Activated T-cell treated with anti-CD3 and anti-CD28 coated beads, Interleukin-2, amount 50 U/mL, for 1 hour (primary cell): ENCODE results near the gene C12orf43.

Experiments used
- DNase-seq: peaks from one replicate; pipeline ENCODE4 v3.0.0-alpha.2; 2020

C12orf43 gene

GRCh38 chr12:120977531-120978295 lies 38.6 kb downstream of the C12orf43 start:
- DNase-seq = no peak

GRCh38 chr12:120972870-120973543 lies 43.3 kb downstream of the C12orf43 start:
- DNase-seq = no peak

- peak; percentile 21 for DNase-seq
Measured at GRCh38 chr12:120971299-120972180, 44.7 kb downstream of the C12orf43 start.

- no peak for DNase-seq
Measured at GRCh38 chr12:120970310-120970709, 46.0 kb downstream of the C12orf43 start.

- DNase-seq = no peak
Measured at GRCh38 chr12:120965534-120966091, 50.7 kb downstream of the C12orf43 start.

GRCh38 chr12:120964298-120964697 lies 52.0 kb downstream of the C12orf43 start:
- DNase-seq = no peak

GRCh38 chr12:120962532-120963020 lies 53.7 kb downstream of the C12orf43 start:
- no peak for DNase-seq

DNA sequence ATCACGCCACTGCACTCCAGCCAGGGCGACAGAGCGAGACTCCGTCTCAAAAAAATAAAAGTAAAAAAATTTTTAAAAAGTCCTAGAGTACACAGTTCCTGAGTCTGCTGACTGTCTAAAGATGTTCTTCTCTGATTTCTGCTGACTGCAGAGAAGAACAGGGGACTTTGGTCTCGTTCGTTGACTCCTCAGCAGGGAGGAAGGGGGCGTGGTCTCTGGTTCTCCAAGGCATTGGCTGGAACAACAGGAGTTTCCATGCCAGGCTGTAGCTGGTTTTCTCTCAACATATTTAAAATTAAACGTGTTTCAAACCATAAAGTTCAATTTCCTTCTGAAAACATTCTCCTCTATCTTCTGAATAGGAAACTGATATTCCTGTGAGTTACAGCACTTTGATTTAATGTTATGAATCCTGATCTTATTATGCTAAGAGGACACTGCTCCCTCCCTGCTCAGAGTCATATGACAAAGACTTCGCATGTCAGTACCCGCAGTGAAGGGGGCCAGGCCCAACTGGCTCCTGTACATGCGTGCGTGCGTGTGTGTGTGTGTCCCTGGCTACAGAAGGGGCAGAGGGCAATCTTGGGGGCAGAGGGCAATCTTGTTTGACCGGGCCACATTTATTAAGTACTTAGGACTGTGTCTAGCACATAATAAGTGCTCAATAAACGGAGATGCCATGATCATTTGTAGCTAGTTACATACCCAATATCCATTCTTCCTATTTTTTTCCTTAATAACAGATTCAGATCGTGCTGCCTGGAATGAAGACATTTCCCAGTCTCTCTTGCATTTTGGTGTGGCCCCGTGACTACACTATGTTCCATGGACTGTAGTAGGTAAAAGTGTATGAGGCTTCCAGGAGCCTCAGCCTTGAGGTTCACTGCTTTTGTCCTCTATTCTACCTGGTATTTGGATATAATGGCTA lies 54.4 kb downstream of the C12orf43 start:
- no peak for DNase-seq

GRCh38 chr12:120960657-120961056 lies 55.6 kb downstream of the C12orf43 start:
- no peak for DNase-seq

DNA sequence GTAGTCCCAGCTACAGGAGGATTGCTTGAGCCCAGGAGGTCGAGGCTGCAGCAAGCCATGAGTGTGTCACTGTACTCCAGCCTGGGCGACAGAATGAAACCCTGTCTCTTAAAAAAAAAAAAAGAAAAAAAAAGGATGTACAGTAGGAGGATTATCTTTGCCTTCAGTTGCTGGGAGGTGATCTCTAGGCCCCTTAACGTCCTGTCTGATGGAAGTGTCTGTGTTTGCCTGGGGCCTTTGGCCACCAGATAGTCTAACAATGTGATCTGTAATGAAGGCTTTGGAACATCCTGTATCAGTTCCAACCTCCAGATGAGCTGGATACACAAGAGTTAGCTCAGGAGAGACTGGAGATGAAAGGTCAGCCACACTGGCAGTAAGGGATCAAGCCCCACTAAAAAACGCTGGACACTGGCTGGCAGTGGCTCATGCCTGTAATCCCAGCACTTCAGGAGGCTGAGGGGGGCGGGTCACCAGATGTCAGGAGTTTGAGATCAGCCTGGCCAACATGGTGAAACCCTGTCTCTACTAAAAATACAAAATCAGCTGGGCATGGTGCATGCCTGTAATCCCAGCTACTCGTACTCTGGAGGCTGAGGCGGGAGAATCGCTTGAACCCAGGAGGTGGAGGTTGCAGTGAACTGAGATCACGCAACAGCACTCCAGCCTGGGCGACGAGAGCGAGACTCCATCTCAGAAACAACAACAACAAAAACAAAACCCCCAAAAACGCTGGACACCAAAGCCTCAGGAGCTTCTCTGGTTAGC lies 57.0 kb downstream of the C12orf43 start:
- no peak for DNase-seq

- DNase-seq = no peak
Measured at GRCh38 chr12:120956579-120957300, 59.5 kb downstream of the C12orf43 start.

- no peak for DNase-seq
Measured at GRCh38 chr12:120955232-120955631, 61.1 kb downstream of the C12orf43 start.

DNA sequence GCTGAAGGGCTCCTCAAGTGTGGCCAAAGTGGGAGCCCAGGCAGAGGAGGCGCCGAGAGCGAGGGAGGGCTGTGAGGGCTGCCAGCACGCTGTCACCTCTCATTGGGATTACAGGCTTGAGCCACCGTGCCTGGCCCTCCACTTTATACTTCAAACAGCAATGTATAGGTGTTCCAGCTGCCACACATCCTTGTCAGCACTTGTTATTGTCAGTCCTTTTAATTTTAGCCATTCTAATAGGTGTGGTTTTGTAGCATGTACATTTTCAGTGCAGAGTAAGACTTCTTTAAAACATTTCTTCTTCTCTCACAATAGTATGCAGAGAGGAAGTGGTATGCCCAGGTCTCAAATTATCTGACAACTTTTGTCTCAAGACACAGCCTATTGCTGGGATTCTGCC lies 65.5 kb downstream of the C12orf43 start:
- DNase-seq = no peak
